Ishikawa (cell line): ENCODE results near the gene SLC9A9.

ENCODE experiments used
- CEBPB ChIP-seq: IDR thresholded peaks from 2 replicates; pipeline ENCODE4 v1.6.1; 2012
- CREB1 ChIP-seq: IDR thresholded peaks from 2 replicates; pipeline ENCODE4 v1.6.1; 2012; ENCODE audit warnings: low read depth
- EGR1 ChIP-seq: IDR thresholded peaks from 2 replicates; pipeline ENCODE4 v1.6.1; 2012
- EP300 ChIP-seq: IDR thresholded peaks from 2 replicates; pipeline ENCODE4 v1.6.1; 2012; ENCODE audit warnings: borderline replicate concordance
- FOXM1 ChIP-seq: IDR thresholded peaks from 2 replicates; pipeline ENCODE4 v1.6.1; 2012; ENCODE audit warnings: low read depth, borderline replicate concordance
- MAX ChIP-seq: IDR thresholded peaks from 2 replicates; pipeline ENCODE4 v1.6.1; 2012
- NFIC ChIP-seq: IDR thresholded peaks from 2 replicates; pipeline ENCODE4 v1.6.1; 2012
- RAD21 ChIP-seq: IDR thresholded peaks from 2 replicates; pipeline ENCODE4 v1.6.1; 2012; ENCODE audit warnings: low read depth
- REST ChIP-seq: IDR thresholded peaks from 2 replicates; pipeline ENCODE4 v1.6.1; 2012; ENCODE audit warnings: low read depth, mild to moderate bottlenecking
- TAF1 ChIP-seq: IDR thresholded peaks from 2 replicates; pipeline ENCODE4 v1.6.1; 2012; ENCODE audit warnings: low read depth, mild to moderate bottlenecking
- TCF12 ChIP-seq: IDR thresholded peaks from 2 replicates; pipeline ENCODE4 v1.6.1; 2012; ENCODE audit warnings: low read depth
- TEAD4 ChIP-seq: IDR thresholded peaks from 2 replicates; pipeline ENCODE4 v1.6.1; 2012
- USF1 ChIP-seq: IDR thresholded peaks from 2 replicates; pipeline ENCODE4 v1.6.1; 2012
- YY1 ChIP-seq: IDR thresholded peaks from 2 replicates; pipeline ENCODE4 v1.6.1; 2012; ENCODE audit warnings: low read depth
- ZBTB7A ChIP-seq: IDR thresholded peaks from 2 replicates; pipeline ENCODE4 v1.6.1; 2012; ENCODE audit warnings: low read depth

The SLC9A9 gene

GRCh38 chr3:143671626-143672025, 176.6 kb downstream of the SLC9A9 start:
- no peak for TF ChIP-seq TCF12
- no peak for TF ChIP-seq MAX
- TF ChIP-seq REST: no peak
- no peak for TF ChIP-seq CEBPB
- no peak for TF ChIP-seq EGR1
- TF ChIP-seq RAD21: no peak
- no peak for TF ChIP-seq NFIC
- TF ChIP-seq TEAD4: no peak
- no peak for TF ChIP-seq FOXM1
- no peak for TF ChIP-seq CREB1
- no peak for TF ChIP-seq USF1
- no peak for TF ChIP-seq ZBTB7A
- no peak for TF ChIP-seq EP300
- TF ChIP-seq TAF1: no peak
- TF ChIP-seq YY1: no peak

- TF ChIP-seq USF1 (no peak), FOXM1 (no peak), ZBTB7A (no peak), CEBPB (no peak), REST (no peak), YY1 (no peak)
Observed at GRCh38 chr3:143668924-143669790, 179.1 kb downstream of the SLC9A9 start.

- TF ChIP-seq EGR1: no peak
- TF ChIP-seq CEBPB: no peak
- TF ChIP-seq USF1: no peak
- TF ChIP-seq TEAD4: no peak
- TF ChIP-seq REST: no peak
- TF ChIP-seq CREB1: no peak
- TF ChIP-seq NFIC: no peak
- TF ChIP-seq EP300: no peak
- TF ChIP-seq RAD21: no peak
- no peak for TF ChIP-seq ZBTB7A
- no peak for TF ChIP-seq MAX
- TF ChIP-seq FOXM1: no peak
Observed at GRCh38 chr3:143668385-143668784, 179.9 kb downstream of the SLC9A9 start.

GRCh38 chr3:143661677-143662076, 186.6 kb downstream of the SLC9A9 start:
- no peak for TF ChIP-seq USF1
- no peak for TF ChIP-seq MAX
- TF ChIP-seq TCF12: no peak
- no peak for TF ChIP-seq CEBPB
- no peak for TF ChIP-seq RAD21
- TF ChIP-seq EGR1: no peak
- no peak for TF ChIP-seq FOXM1
- TF ChIP-seq ZBTB7A: no peak
- no peak for TF ChIP-seq YY1
- TF ChIP-seq TAF1: no peak
- no peak for TF ChIP-seq TEAD4
- no peak for TF ChIP-seq EP300
- no peak for TF ChIP-seq NFIC
- no peak for TF ChIP-seq REST
- no peak for TF ChIP-seq CREB1
